Stimulated activated CD8-positive, alpha-beta memory T cell treated with anti-CD3 and anti-CD28 coated beads, Interleukin-4, amount 100 ng/mL, for 24 hours (primary cell): ENCODE data around the gene RNU1-2.
"Not testable (repeated sequence)": the region's sequence is repeated elsewhere in the genome, so short reads cannot be mapped to it uniquely, and the experiment has no call there.

Experiments
- DNase-seq: peaks from one replicate; pipeline ENCODE4 v3.0.0-alpha.2; 2020; ENCODE audit warnings: low read depth

Gene RNU1-2

DNA sequence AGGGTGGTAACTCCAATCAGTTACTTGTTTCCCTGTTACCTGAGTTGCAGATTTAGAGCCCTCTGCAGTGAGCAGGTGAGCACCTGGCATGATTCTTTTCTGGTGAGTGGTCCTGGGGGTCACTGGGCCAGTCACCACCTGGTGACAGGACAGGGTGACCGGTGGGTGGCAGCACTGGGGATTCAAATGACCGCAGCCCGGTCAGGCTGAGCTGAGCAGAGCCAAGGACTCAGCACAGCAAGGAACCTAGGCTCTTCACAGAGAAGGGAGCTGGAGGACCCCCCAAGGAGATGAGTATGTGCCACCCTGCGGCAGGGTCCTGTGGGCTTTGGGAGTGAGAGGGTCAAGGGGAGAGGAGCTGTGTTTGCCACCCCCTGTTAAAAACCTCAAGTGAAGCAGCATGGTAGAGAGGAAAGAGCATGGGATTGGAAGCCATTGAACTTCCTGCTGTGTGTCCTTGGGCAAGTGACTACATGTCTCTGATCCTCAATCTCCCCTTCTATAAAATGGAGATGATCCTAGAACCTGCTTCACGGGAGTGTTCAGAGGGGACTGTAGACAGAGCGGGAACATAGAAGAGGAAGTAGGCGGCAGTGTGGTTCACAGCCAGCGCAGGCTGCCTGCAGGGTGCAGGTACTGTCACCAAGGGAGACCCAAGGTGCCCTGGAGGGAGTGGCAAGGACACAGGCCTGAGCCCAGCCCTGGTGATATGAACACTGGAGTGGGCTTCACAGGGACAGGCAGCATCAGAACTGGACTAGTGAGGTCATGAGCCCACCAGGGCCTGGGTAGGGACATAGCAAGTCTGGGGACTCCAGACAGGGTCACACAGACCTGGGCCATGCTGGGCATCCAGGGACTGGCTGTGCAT is 16.3 kb downstream of the RNU1-2 start:
- not testable (repeated sequence) for DNase-seq

GRCh38 chr1:16912742-16913141 is 17.0 kb downstream of the RNU1-2 start:
- DNase-seq, result not testable (repeated sequence)

- no peak for DNase-seq
Measured at GRCh38 chr1:16913181-16913832, 17.5 kb downstream of the RNU1-2 start.

DNA sequence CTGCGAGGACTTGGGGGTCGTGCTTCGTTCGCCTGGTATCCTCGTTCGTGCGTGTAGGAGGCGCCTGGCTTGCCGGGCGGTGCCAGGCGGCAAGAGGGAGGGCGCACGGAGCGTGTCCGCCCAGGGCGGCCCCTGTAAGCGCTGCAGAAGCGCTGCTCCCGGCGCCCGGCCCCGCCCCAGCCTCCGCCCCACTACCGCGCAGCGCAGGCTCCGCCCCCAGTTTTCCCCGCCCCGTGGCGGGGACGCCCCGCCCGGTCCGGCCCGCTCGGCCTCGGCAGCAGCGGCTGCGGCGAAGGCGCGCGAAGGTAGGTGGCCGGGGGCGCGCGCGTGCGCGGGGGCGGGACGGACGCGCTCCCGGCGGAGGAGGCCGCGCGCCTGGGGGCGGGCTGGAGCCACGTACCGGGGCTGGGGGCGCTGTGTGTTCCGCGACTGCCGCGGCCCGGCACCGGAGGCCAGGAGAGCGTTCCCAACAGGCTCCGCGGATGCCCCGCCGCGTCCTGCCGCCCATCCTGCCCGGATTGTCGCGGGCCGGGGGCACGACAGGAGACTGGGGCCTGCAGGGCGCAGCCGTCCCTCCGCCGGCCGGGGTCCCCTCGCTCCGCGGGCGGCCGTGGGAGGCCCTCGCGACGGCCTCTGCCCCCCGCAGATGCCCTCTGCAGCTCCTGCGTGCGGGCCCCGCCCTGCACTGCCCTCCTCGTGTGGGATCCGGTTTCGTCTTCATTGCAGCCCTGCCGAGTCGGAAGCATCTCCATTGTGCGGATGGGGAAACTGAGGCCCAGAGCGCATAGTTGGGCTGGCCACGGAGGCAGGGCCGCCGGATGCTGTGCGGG is 18.3 kb downstream of the RNU1-2 start:
- peak; percentile 93 for DNase-seq

DNA sequence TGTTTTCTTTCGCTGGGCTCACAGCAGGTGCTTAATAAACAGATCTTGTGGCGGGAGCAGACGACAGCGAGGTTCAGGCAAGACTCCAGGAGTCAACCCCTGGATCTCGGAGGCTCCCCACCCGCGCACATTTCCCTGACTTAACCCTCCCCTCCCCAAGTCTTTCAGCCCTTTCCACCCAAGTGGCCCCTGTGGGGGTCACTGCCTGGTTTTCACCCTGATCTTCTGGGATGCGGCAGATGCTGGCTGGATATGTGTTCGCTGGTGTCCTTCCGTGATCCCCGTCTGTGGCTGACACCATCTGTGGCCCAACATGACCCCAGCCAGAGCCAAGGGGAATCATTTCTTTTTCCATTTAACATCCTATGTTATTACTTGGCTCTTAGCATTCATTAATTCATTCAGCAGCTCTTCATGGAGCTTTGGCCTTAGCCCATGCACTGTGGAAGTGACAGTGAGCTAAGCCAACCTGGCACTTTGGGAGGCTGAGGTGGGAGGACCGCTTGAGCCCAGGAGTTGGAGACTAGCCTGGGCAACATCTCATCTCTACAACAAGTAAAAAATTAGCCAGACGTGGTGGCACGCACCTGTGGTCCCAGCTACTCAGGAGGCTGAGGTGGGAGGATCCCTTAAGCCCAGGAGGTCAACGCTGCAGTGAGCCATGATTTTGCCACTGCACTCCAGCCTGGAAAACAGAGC is 19.3 kb downstream of the RNU1-2 start:
- DNase-seq, result not testable (repeated sequence)

DNA sequence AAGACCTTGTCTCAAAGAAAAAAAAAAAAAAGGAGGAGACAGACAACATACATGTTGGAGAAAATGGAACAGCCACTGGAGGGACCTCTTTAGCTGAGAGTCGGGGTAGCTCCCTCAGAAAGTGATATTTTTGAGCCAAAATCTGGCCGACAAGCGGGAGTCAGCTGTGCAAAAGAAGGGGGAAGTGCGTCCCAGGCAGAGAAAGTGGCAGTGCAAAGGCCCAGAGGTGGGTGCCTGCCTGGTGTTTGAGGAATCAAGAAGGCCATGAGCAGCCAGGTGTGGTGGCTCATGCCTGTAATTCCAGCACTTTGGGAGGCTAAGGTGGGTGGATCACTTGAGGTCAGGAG is 19.8 kb downstream of the RNU1-2 start:
- no peak for DNase-seq

DNA sequence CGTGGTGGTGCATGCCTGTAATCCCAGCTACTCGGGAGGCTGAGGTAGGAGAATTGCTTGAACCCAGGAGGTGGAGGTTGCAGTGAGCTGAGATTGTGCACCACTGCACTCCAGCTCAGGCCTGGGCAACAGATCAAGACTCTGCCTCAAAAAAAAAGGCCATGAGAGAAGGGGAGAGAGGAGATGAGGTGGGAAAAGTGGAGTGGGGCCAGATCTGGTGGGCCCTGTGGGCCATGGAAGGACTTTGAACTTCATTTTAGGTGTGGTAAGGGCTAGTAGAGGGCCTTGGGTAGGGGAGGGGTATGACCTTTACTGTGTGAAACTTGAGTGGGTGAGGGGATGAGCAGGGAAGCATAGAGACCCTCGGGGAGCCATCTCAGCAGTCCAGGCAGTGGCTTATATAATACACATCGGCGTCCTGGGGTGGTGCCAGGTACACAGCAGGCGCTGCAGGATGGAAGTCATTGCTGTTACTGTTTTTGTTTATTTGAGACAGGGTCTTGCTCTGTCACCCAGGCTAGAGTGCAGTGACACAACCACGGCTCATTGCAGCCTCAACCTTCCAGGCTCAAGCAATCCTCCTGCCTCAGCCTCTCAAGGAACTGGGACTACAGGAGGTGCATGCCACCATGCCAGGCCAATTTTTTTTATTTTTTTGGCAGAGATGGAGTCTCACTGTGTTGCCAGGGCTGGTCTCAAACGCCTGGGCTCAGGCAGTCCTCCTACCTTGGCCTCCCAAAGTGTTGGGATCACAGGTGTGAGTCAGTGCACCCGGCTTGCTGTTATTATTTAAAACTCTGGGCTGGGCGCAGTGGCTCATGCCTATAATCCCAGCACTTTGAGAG is 20.5 kb downstream of the RNU1-2 start:
- DNase-seq, result not testable (repeated sequence)

- DNase-seq, result no peak
Measured at GRCh38 chr1:16918371-16918770, 22.6 kb downstream of the RNU1-2 start.

DNA sequence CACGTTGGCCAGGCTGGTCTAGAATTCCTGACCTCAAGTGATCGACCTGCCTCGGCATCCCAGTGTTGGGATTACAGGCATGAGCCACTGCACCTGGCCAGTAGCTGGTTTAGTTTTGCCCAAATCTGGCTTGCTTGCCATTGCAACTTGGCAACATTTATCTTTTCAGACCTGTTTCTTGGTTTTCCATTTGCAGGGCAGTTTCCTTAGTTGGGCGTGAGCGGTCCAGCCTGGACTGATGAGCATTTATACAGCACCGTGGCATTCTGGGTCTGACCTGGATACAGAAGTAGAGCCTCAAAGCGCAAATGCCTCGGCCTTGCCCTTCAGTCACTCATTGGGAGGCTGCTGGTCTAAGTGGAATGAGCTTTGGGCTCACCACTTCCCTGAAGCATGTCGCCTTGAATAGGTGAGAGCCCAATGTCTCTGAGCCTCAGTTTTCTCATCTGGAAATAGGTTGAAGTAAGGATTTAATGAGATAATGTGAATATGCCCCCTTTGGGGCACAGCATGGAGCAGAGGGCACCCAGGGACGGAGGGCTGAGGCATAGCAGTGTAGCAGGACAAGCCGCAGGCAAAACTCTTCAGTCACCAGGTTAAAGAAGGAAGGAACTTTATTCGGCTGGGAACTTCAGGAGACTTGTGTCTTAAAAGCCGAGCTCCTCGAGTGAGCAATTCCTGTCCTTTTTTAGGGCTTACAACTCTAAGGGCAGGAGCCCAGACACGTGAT is 23.3 kb downstream of the RNU1-2 start:
- not testable (repeated sequence) for DNase-seq

- DNase-seq, result no peak
Measured at GRCh38 chr1:16920951-16921350, 25.2 kb downstream of the RNU1-2 start.

DNA sequence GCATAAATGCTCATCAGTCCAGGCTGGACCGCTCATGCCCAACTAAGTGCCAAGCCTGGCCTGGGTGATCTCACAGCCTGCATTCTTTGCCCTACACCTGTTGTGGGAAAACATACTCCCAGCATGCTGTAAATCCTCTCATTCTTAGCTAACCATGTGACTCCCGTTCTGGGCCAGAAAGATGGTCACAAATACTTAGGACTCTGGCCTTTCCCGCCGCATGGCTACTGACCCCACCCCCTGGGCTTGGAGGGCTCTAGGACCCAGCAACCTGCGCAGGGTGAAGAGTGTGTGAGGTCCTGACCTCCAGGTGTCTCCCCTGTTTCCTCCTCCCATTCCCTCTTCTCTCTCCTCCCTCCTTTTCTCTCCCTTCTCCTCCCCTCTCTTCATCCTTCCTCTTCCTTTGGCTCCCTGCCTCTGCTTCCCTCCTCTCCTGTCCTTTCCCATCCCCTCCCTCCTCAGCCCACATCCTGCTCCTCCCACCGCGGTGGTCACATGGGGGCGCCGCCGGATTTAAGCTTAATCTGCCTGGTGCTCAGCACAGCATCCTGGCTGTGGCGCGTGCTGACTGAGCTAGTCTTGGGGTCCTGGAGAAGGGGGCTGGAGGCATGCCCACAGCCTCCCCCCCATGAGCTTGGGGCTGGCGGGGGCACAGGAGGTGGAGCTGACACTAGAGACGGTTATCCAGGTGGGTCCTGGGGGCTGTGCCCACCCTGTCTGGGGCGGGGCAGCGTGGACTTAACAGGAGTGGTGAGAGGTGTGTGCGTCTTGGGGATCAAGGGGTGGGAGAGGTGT is 25.8 kb downstream of the RNU1-2 start, which contains the start of gene CROCC:
Gene CROCC, plus strand, starts transcription at position 541 of the 795 bp plus-strand sequence. Its CDS starts 88 bp downstream, at position 629.
- DNase-seq, result peak; percentile 36

GRCh38 chr1:16922466-16922865 is 26.7 kb downstream of the RNU1-2 start:
- DNase-seq, result no peak

DNA sequence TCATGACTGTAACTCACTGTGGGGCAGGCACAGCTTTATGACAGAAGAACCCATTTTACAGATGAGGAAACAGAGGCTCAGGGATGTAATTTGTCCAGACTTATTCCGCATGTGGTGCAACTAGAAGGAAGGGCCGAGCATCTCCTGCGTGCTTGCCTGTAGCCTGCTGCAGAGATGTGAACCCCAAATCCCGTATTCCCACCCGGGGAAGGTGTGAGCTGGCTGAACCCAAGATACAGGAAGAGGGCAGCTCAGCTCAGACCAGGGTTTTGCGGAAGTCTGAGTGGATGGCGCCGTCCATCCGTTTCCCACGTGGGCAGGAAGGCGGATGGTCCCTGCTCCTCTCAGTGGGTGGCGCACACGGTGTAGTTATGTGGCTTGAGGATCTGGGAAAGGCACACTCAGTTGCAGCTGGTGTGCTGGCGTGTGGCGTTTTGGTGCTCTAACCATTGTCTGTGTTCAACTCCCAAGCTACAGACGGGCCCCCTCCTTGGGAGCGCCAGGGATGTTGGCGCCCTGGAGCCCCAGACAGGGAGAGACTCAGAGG is 27.2 kb downstream of the RNU1-2 start:
- DNase-seq, result no peak

GRCh38 chr1:16924216-16924918 is 28.6 kb downstream of the RNU1-2 start:
- DNase-seq, result no peak

DNA sequence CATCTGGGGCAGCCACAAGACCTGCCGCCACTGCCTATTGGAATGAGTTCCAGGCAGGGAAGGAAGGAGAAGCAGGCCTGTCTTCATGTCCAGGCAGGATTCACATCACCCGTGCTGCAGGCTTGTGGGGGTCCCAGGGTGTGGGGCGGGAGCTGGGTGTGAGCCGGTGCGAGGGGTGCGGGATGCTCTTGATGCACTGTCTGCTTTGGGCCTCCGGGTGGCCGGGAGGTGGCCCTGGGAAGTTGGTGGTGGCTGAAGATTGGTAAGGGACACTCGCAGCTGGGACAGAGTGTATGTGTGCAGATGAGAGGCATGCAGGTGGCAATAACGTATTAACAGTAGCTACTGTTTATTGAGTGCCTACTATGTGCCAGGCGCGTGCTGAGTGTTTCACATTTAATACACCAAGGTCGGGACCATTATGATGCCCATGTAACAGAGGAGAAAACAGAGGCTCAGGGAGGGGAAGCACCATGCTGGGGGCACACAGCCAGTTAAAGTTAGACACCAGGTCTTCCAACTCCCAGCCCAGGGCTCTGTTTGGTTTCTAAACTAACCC is 29.2 kb downstream of the RNU1-2 start:
- DNase-seq, result no peak

DNA sequence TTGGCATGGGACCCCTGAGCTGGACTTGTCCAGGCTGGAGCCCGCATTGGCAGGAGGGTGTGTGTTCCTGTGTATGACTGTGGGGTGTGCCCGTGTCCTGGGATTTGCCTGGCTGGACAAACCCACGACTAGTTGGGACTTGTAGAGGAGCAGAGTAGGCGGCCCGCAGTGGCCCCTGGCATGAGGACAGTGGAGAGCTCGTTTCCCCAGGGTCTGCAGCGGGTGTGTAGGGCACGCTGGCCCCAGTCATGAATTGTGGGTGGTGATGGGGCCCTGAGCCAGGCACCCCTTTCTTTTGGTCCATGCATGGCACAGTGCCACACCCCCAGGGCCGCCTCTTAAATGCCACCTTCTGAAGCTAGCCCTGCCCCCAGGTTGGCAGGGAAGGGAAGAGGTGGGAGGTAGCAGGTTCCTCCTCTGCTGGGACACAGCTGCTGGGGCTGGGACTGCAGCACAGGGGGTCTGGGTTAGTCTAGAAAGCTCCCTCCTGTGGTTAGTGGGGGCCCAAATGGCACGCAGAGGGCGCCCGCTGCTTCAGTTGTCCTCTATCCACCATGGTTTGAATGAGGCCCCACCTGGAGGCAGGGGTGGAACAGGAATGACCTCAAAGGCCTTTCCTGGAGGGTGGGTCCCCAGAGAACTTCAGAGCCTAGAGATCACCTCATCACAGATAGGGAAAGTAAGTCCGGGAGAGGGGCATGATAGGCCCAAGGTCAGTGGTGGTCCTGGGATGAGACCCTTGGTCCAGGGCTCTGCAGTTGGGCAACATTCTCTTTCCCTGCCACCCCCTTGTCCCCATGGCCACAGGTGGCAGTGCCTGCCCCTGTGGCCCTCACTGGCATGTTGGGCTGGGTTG is 30.1 kb downstream of the RNU1-2 start:
- DNase-seq, result no peak

GRCh38 chr1:16926491-16927073 is 30.8 kb downstream of the RNU1-2 start:
- no peak for DNase-seq
